ENCODE measurements around the gene ATP8B2.
A peak's percentile ranks its signal among the peaks of the same experiment; 100 is the strongest.
"Not testable (repeated sequence)": the region's sequence is repeated elsewhere in the genome, so short reads cannot be mapped to it uniquely, and the experiment has no call there.

The ATP8B2 gene

GRCh38 chr1:154316704-154317103 lies 8.6 kb upstream of the ATP8B2 start:
- H3K4me3 ChIP-seq (ENCODE audit: low read length) = no peak overlapping the region
- TF ChIP-seq ZNF274 (IDR thresholded peaks at IDR 0.05; ENCODE audit: low read depth, low read length) = no peak

DNA sequence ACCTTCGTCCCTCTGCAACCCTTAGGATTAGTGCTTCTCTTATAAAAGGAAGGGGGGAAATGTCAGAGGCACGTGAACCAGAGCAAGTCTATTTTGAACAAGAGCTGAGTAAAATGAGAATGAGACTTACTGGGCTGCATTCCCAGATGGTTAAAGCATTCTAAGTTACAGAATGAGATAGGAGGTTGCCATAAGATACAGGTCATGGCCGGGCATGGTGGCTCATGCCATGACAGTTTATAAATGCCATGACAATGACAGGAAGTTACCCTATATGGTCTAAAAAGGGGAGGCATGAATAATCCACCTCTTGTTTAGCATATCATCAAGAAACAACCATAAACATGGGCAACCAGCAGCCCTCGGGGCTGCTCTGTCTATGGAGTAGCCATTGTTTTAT lies 6.9 kb upstream of the ATP8B2 start:
- TF ChIP-seq ZNF274 (IDR thresholded peaks at IDR 0.05; ENCODE audit: low read depth, low read length) = no peak
- no peak overlapping the region for H3K4me3 ChIP-seq (ENCODE audit: low read length)

DNA sequence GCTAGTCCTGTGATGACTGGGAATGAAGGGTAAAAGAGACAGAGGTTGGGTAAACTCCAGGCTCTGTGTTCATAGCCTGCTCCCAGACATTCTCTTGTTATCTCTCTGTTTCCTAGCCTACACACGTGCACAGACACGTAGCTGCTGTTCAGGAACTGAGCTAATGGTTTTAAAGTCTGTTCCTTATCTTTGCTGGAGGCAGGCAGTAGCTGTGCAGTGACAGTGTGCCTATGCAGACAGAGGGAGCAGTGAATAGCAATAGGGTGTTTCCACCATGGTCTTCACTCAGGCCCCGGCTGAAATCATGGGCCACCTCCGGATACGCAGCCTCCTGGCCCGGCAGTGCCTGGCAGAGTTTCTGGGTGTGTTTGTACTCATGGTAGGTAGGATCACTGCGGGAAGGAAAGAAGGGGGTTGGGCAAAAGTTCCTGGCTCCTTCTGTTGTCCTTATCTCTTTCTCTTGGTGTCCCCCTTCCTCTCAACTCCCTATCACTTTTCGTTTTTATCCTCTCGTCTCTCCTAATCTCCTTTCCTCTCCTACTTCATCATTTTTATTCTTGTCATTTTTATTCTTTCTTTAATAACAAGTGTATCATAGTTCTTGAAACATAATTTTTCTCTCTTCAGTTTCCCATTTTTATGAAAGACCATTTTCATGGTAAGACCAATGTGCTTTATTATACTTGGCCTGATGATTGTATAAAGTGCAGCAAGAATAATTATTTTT lies 4.3 kb upstream of the ATP8B2 start, which contains the start of gene AQP10:
AQP10 (plus strand) TSS at position 212 of the 727 bp plus-strand sequence; CDS start at position 275, 63 bp downstream.
- TF ChIP-seq ZNF274 (IDR thresholded peaks at IDR 0.05; ENCODE audit: low read depth, low read length) = no peak
- H3K4me3 ChIP-seq (ENCODE audit: low read length) = no peak within 1 kb of the TSS

GRCh38 chr1:154321609-154321934 lies 3.8 kb upstream of the ATP8B2 start:
- H3K4me3 ChIP-seq (ENCODE audit: low read length) = not testable (repeated sequence)

GRCh38 chr1:154323493-154323892 lies 1.8 kb upstream of the ATP8B2 start:
- TF ChIP-seq ZNF274 (IDR thresholded peaks at IDR 0.05; ENCODE audit: low read depth, low read length) = no peak
- no peak overlapping the region for H3K4me3 ChIP-seq (ENCODE audit: low read length)

GRCh38 chr1:154324241-154324640 lies 1.1 kb upstream of the ATP8B2 start:
- no peak overlapping the region; the same call in 1 of the 2 replicates for H3K4me3 ChIP-seq (ENCODE audit: low read length)
- TF ChIP-seq ZNF274 (IDR thresholded peaks at IDR 0.05; ENCODE audit: low read depth, low read length) = no peak

- peak overlapping the region; percentile 74 for H3K4me3 ChIP-seq (ENCODE audit: low read length)
- no peak for TF ChIP-seq ZNF274 (IDR thresholded peaks at IDR 0.05; ENCODE audit: low read depth, low read length)
Measured at GRCh38 chr1:154325583-154326545, 539 bp downstream of the ATP8B2 start.

DNA sequence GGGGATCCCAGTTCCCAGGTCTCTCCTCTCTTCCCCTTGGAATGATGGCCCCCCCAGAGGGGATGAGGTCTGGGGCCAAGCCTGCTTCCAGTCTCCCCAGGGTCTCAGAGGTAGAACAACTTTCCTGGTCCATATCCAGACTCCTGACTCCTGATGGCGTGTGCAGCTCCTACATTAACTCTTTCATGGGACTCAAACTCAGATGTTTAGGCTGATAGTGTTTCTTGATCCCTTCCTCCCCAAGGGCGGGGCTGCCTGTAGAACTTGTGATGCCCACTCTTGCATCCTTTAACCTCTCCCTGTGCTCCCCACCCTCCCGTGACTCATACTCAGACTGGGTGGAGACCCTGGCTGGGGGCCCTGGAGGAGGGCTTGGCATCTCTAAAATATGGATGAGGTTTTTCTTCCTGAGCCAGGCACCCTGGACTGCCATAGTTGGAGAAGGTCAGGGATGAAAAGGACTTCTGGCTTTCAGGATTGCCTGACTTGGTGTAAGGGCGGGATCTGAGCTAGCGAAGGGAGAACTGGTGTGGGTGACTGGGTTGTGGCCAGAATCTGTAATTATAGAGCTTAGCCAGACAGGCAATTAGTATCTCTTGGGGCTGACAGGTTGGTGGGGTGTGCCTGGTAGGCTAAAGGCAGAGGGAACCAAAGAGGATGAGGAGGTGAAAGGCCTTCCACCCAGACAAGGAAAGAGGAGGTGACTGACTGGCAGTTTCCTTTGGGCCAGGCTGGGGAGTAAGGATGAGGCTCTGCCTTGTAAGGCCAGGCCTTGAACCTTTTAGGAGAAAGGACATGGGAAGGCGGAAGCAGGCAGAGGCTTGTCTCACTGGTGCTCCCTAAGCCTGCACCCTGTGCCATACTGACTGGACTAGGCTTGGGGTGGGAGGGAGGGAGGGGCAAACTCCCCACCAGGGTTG lies 1.5 kb downstream of the ATP8B2 start:
- no peak for TF ChIP-seq ZNF274 (IDR thresholded peaks at IDR 0.05; ENCODE audit: low read depth, low read length)
- H3K4me3 ChIP-seq (ENCODE audit: low read length) = peak overlapping the region; percentile 74; the same call in 1 of the 2 replicates

GRCh38 chr1:154327466-154328317 lies 2.4 kb downstream of the ATP8B2 start:
- peak overlapping the region; percentile 48; the same call in 1 of the 2 replicates for H3K4me3 ChIP-seq (ENCODE audit: low read length)
- TF ChIP-seq ZNF274 (IDR thresholded peaks at IDR 0.05; ENCODE audit: low read depth, low read length) = no peak

DNA sequence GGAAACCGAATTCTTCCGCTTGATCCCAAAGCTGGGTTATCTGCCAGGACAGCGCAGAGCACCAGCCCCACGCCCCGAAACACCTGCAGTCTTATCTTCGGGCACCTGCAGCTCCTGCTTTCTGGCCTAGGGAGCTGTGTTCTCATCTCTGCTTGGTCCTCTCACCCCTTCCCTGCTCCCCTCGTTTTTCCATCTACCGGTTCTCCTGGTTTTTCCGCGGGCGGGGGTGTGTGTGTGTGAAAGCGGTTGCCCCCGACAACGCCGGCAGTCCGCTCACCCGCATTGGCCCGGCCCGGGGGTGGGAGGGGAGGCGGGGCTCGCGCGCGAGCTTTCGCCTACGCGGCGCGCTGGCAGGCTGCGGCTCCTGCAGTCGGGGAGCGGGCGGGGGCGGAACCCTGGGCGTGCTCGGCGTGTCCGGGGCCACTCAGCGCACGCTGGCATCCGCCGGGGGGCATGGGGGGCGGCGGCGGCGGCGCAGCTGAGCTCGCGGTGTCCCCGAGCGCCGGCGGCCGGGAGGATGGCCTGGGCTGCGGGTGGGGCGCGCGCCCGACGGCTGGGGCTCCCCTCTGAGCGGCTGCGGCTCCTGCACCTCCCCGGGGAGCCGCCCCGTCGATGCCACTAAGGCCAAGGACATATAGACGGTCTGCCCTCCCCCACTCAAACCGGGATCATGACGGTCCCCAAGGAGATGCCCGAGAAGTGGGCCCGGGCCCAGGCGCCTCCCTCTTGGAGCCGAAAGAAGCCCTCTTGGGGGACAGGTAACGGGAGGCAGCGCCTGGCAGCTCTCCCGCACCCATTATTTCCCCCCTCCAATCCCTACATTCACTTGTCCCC lies 3.2 kb downstream of the ATP8B2 start:
- TF ChIP-seq ZNF274 (IDR thresholded peaks at IDR 0.05; ENCODE audit: low read depth, low read length) = no peak
- H3K4me3 ChIP-seq (ENCODE audit: low read length) = peak overlapping the region; percentile 48; the same call in 1 of the 2 replicates

- no peak for TF ChIP-seq ZNF274 (IDR thresholded peaks at IDR 0.05; ENCODE audit: low read depth, low read length)
- no peak overlapping the region for H3K4me3 ChIP-seq (ENCODE audit: low read length)
Measured at GRCh38 chr1:154329152-154329521, 3.8 kb downstream of the ATP8B2 start.

DNA sequence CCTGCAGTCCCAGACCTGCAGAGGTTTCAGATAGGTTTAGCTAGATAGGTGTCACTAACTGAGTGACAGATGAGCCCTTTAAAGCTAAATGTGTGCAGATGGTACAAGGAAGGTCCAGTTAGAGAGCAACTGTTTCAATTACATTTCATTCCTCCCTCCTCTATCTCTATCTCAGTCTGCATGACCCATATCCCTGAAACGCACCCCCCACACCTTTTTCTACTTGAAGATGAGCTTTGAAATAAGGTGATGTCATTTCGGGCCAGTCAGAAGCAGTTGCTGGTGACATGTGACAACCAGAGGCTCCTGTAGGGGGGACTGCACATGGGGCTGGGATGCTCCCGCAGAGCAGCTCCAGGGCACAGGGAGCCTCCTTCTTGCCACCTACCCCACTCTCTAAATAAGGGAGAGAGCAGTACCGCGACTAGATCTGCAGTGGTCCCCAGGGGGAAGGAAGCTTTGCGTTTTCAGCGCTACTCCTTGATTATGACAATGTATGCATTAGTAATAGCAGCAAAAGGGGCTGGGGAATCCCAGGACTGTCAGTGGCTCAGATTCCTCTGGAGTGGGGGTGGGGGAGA lies 4.3 kb downstream of the ATP8B2 start:
- no peak for TF ChIP-seq ZNF274 (IDR thresholded peaks at IDR 0.05; ENCODE audit: low read depth, low read length)

More for the DNA sequence above, 4.3 kb downstream of the ATP8B2 start:
- no peak overlapping the region for H3K4me3 ChIP-seq (ENCODE audit: low read length)

All from GM08714 (cell line).